Astrocyte of the hippocampus (primary cell): Measurements from ENCODE around the gene COG5.

Experiments
- DNase-seq: peaks from one replicate; pipeline ENCODE4 v3.0.0; 2011; ENCODE audit warnings: low read depth, low spot score

COG5 gene

DNA sequence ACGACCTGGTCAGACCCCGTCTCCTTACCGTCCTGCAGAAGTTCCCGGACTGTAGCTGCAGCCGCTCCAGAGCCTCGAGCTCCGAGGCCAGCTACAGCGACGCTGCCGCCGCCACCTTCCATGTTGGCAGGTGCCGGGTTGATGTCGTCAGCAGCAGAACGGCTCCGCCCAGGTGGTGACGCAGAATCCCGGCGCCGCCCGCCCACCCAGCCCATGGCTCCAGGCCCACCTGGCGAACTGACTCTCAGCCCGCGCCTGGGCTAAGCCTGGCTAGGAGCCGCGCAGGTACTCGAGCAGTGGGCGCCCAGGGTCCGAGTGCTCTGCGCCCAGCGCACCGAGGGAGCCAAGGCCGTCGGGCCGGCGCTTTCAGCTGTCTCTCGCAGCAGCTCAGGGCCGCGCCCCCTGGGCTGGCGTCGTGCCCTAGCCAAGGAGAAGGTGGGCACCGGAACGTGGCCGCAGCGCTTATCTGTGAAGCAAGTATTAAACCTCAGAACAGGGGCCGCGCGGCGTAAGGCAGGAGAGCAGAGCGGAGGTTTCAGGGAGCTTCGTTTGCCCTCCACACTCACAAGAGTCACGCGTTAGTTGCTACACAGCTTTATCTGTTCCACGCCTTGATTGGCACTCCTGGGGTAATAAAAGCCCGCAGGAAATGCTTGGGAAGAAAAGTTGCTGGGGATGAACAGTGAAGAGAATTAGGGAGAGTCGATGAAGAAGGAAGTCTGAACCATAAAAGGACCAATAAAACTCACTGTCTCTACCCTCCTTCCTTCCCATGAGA lies at the start of gene COG5, which contains the start of gene DUS4L:
Gene COG5, minus strand, starts transcription at position 146 of the 778 bp plus-strand sequence. Its CDS starts 24 bp downstream, at position 122.
Gene DUS4L, plus strand, starts transcription at position 197 of the 778 bp plus-strand sequence. CDS start 3,100 bp downstream, outside the sequence.
- peak; percentile 95 for DNase-seq

- no peak for DNase-seq
Measured at GRCh38 chr7:107613439-107613838, 49.7 kb upstream of the COG5 start.

DNA sequence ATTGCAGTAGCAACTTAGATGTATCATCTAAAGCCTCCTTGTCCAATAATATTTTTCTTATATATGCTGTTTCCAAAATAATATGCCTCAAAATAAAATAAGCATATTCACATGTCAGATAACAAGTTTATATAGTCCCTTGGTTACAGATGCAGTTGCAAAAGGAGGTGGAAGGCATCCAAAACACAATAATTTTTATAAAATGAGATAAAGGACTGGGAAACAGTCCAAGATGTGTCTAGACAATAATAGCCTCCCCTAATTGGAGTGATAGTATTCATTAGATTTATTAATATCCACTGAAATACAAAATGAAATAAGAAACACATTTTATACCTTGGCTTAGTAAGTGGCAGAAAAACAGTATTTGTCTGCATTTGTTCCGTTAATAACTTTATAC lies 46.6 kb upstream of the COG5 start:
- no peak for DNase-seq

DNA sequence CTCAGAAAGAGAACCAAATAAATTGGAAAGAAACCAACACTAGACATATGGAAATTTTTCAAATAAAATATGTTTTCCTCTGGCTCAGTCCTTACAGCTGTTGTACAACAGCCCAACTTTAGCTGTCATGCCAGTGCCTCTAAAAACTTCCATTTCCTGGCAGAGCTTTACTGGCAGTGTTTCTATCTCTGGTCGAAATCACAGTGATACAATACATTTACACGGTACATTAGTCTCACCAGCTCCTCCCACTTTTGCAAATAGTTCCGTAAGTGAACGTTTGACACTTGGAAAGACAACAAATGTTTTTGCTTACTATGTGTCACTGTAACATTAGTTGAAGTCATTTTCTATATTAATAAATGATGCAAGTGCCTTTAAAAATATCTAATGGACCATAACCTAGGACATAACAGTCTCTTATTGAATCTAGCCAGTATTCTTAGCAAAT lies 46.1 kb upstream of the COG5 start:
- no peak for DNase-seq

DNA sequence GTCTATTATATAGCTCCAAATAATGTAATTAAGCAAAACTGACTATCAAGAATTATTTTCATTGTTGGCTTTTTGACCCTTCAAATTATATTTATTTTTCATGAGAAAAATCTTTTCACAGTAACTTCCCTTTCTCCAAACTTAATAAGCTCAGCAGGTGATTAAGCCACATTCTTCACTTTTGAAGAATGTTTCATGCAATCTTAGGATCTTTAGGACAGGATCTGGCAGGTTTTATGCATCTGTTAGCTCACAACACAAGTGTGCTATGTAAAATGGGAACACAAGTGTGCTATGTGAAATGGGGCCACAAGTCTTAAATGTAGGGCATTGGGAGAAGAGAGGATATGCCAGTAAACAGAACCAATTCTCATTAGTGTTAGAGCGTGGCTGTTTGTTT lies 42.6 kb upstream of the COG5 start:
- DNase-seq, result no peak

- no peak for DNase-seq
Measured at GRCh38 chr7:107605218-107605815, 41.6 kb upstream of the COG5 start.

GRCh38 chr7:107600816-107601215 lies 37.1 kb upstream of the COG5 start:
- no peak for DNase-seq

DNA sequence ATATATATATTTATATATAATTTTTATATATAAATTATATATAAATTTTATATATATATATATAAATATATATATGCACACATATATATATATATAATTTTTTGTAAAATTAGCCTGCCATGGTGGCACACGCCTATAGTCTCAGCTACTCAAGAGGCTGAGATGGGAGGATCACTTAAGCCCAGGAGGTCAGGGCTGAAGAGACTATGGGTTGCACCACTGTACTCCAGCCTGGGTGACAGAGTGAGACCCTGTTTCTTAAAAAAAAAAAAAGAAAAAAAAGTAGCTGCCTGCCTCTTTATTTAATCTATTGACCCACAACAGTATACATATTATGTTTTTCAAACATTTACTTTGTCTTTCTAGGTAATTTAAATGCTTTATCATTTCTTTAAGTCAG lies 35.5 kb upstream of the COG5 start:
- DNase-seq, result no peak

DNA sequence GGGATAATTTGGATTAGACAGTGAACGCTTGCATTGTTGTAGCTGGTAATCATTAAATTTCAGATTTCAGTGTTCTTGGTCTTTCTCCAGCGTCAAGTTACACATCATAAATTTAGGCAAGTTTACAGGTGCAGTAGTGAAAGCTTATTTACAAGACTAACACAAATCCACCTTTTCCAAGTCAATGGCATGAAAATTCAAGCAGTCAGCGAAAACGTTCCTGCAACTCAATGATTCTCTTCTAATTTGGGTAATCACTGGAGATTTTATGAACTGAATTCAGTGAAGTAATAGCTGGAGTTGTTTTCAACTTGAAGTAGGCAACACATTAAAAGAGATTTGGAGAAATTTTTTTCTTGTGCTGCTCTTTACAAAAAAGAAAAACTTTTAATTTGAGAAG lies 34.2 kb upstream of the COG5 start:
- no peak for DNase-seq

DNA sequence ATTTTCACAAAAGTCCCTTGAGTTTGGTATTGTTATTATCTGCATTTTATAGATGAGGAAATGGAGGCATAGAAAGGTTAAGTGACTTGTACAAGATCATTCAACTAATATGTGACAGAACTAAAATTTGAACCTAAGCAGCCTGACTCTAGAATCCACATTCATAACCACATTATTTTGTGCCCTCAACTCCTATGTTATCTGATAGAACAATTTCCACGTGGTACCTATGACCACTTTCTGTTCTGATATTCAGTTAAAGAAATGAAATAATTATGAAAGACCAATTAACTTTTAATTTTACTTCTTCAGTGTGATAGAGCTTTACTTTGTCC lies 33.8 kb upstream of the COG5 start:
- no peak for DNase-seq

- peak; percentile 73 for DNase-seq
Measured at GRCh38 chr7:107596881-107597581, 33.3 kb upstream of the COG5 start.

DNA sequence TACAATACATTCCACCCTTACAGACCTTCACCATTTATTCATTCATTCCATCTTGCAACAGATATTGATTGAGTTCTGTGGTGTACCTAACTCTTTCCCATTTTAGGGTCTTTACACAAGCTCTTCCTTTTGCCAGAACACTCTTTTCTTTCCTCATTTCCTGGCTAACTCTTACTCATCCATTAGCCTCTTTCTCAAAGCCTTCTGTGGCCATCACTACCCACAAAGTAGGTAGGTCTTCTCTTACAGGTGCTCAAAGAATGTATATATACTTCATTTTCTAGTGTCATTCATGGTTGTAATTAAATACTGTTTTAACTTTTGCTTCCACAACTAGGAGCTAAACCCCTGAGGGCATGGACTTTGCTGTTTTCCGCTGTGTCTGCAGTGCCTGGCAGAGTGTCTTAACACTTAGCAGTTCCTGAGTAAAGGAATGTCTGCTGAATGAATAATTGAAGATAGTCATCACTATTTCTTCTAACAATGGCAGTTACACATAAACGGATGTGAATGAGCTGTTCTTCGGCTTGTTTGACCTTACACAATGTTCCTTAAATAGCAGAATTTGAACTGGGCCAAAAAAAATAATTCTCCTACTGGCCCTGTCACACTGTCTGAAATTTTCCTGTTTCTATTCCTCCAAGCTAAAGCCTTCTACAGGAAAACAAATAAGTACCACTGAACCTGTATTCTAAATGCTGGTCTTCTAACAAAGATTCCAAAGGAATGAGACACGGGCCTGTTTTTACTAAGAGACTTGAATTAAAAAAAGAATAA lies 31.4 kb upstream of the COG5 start:
- peak; percentile 87 for DNase-seq

DNA sequence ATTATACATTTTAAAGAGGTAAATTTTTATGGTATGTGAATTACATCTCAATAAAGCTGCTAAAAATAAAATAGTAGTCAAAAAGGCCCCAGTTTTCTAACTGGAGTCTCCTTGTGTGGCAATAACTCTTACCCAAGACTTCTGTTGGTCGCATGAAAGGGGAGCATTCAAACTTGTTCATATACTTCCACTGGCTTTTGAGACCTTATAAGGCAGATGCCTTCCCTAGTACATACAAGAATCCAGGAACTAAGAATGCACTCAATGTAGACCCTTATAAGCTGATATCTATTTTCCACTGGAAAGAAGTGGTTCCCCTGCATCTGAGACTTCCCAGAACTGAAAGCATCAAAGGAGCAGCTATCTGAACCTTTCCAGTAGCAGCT lies 29.3 kb upstream of the COG5 start:
- no peak for DNase-seq

- no peak for DNase-seq
Measured at GRCh38 chr7:107592361-107593024, 28.8 kb upstream of the COG5 start.

DNA sequence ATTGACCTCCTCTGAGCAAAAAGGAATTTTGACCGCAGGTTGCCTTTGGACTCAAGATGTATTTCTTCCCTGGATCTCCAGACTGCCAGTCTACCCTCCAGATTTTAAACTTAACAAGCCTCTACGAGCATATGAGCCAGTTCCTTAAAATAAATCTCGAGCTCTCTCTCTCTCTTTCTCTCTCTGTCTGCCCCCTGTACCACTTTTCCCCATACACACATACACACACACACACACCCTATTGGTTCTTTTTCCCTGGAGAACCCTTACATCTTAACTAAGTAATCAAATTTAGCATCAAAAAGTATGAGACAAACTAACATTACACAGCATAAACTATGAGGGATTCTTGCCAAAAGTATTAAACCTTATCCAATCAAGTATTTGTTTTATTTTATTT lies 27.7 kb upstream of the COG5 start:
- DNase-seq, result no peak

GRCh38 chr7:107588529-107589130 lies 24.9 kb upstream of the COG5 start:
- DNase-seq, result no peak

DNA sequence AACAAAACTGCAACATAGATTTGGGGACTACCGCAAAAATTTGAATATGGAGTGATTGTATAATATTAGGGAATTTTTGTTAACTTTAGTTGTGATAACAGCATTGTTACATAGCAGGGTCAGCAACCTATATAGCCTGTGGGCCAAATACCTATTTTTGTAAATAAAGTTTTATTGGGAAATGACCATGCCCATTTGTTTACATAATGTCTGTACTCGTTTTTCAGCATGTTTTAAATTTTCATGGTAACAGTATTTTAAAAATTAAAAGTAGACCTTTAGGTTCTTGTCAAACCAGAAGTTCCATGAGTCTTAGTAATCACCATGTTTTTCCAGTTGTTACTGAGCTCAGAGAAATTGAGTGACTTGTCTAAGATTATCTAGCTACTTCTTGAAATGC lies 21.0 kb upstream of the COG5 start:
- no peak for DNase-seq

DNA sequence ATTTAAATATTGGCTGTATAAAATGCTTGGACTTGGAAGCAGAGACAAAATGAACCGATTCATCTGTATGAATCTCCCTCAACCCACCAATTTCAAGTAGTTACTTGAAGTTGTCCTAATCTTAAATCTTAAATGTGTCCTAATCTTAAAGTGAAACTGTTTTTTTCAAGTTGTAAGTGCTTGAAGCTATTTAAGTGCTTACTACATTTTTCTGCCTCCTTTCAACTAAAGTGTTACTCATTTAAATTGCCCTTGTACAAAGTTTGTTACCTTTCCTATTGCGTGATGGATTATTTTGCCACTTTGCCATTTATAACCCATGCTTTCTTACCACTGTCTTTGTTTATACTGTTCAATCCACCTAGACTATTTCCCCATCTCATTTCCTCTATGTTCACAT lies 19.2 kb upstream of the COG5 start:
- DNase-seq, result no peak

GRCh38 chr7:107581387-107582013 lies 17.8 kb upstream of the COG5 start:
- DNase-seq, result no peak

GRCh38 chr7:107580716-107581383 lies 17.1 kb upstream of the COG5 start:
- DNase-seq, result no peak
